ENCODE results near the gene LRRC7.
"Not testable (repeated sequence)": the region's sequence is repeated elsewhere in the genome, so short reads cannot be mapped to it uniquely, and the experiment has no call there.

The LRRC7 gene

GRCh38 chr1:69710484-69711189 lies 142.9 kb downstream of the LRRC7 start:
- no peaks in the 10 kb centered on the region for H3K79me2 ChIP-seq (ENCODE audit: low read length)
- TF ChIP-seq EZH2 (optimal IDR thresholded peaks at IDR 0.05; ENCODE audit: low read depth, low read length) (no peak), EZH2phosphoT487 (IDR thresholded peaks at IDR 0.05; ENCODE audit: low read length) (no peak), CTCF (IDR thresholded peaks at IDR 0.05; ENCODE audit: low read length) (no peak)
- H3K4me3 ChIP-seq (ENCODE audit: low read length) = no peak overlapping the region
- H3K4me2 ChIP-seq (ENCODE audit: low read depth, low read length) = no peak overlapping the region
- no peaks in the 10 kb centered on the region for H3K9me2 ChIP-seq (replicated peaks; ENCODE audit: insufficient read depth, low read length)
- H2AFZ ChIP-seq (ENCODE audit: low read length) = no peak overlapping the region
- H3K27me3 ChIP-seq (replicated peaks; ENCODE audit: insufficient read depth, low read length) = no peaks in the 10 kb centered on the region
- H3K36me3 ChIP-seq (replicated peaks; ENCODE audit: insufficient read depth, low read length) = no peaks in the 10 kb centered on the region
- H3F3A ChIP-seq (ENCODE audit: insufficient read depth, low read length) = no peaks in the 10 kb centered on the region
- DNase-seq = no peak
- H3K9me3 ChIP-seq (replicated peaks; ENCODE audit: insufficient read depth, low read length) = no peaks in the 10 kb centered on the region
- H3K27ac ChIP-seq (ENCODE audit: low read length) = no peak overlapping the region
- H3K4me1 ChIP-seq (ENCODE audit: low read length) = no peaks in the 10 kb centered on the region
- H3K9ac ChIP-seq (ENCODE audit: low read length) = no peak overlapping the region
- H4K20me1 ChIP-seq (ENCODE audit: insufficient read depth, low read length) = no peaks in the 10 kb centered on the region

GRCh38 chr1:69711190-69711930 lies 143.6 kb downstream of the LRRC7 start:
- Histone ChIP-seq H4K20me1 (ENCODE audit: insufficient read depth, low read length) (no peaks in the 10 kb centered on the region), H3K9ac (ENCODE audit: low read length) (no peak overlapping the region), H3F3A (ENCODE audit: insufficient read depth, low read length) (no peaks in the 10 kb centered on the region), H3K4me3 (ENCODE audit: low read length) (no peak overlapping the region), H3K4me2 (ENCODE audit: low read depth, low read length) (no peak overlapping the region), H3K9me3 (replicated peaks; ENCODE audit: insufficient read depth, low read length) (no peaks in the 10 kb centered on the region), H3K4me1 (ENCODE audit: low read length) (no peaks in the 10 kb centered on the region), H3K27me3 (replicated peaks; ENCODE audit: insufficient read depth, low read length) (no peaks in the 10 kb centered on the region), H3K27ac (ENCODE audit: low read length) (no peak overlapping the region), H3K36me3 (replicated peaks; ENCODE audit: insufficient read depth, low read length) (no peaks in the 10 kb centered on the region), H2AFZ (ENCODE audit: low read length) (no peak overlapping the region), H3K79me2 (ENCODE audit: low read length) (no peaks in the 10 kb centered on the region), H3K9me2 (replicated peaks; ENCODE audit: insufficient read depth, low read length) (no peaks in the 10 kb centered on the region)
- TF ChIP-seq CTCF (IDR thresholded peaks at IDR 0.05; ENCODE audit: low read length) (no peak), EZH2phosphoT487 (IDR thresholded peaks at IDR 0.05; ENCODE audit: low read length) (no peak), EZH2 (optimal IDR thresholded peaks at IDR 0.05; ENCODE audit: low read depth, low read length) (no peak)
- no peak for DNase-seq

- not testable (repeated sequence) for DNase-seq; H3K36me3 ChIP-seq (replicated peaks; ENCODE audit: insufficient read depth, low read length); H3K4me1 ChIP-seq (ENCODE audit: low read length); H3K4me2 ChIP-seq (ENCODE audit: low read depth, low read length); H3F3A ChIP-seq (ENCODE audit: insufficient read depth, low read length); H3K9ac ChIP-seq (ENCODE audit: low read length); H3K79me2 ChIP-seq (ENCODE audit: low read length); H3K27me3 ChIP-seq (replicated peaks; ENCODE audit: insufficient read depth, low read length); H3K4me3 ChIP-seq (ENCODE audit: low read length); H3K9me2 ChIP-seq (replicated peaks; ENCODE audit: insufficient read depth, low read length); H3K27ac ChIP-seq (ENCODE audit: low read length); H4K20me1 ChIP-seq (ENCODE audit: insufficient read depth, low read length); H2AFZ ChIP-seq (ENCODE audit: low read length); H3K9me3 ChIP-seq (replicated peaks; ENCODE audit: insufficient read depth, low read length)
Measured at GRCh38 chr1:69717834-69718233, 150.1 kb downstream of the LRRC7 start.

GRCh38 chr1:69728206-69728605 lies 160.5 kb downstream of the LRRC7 start:
- Histone ChIP-seq H3K4me2 (ENCODE audit: low read depth, low read length) (no peak overlapping the region), H3K27me3 (replicated peaks; ENCODE audit: insufficient read depth, low read length) (no peaks in the 10 kb centered on the region), H3F3A (ENCODE audit: insufficient read depth, low read length) (no peaks in the 10 kb centered on the region), H3K9me2 (replicated peaks; ENCODE audit: insufficient read depth, low read length) (no peaks in the 10 kb centered on the region), H3K4me1 (ENCODE audit: low read length) (no peaks in the 10 kb centered on the region), H3K79me2 (ENCODE audit: low read length) (no peaks in the 10 kb centered on the region), H3K36me3 (replicated peaks; ENCODE audit: insufficient read depth, low read length) (no peaks in the 10 kb centered on the region), H3K4me3 (ENCODE audit: low read length) (no peak overlapping the region), H3K9me3 (replicated peaks; ENCODE audit: insufficient read depth, low read length) (no peaks in the 10 kb centered on the region), H3K27ac (ENCODE audit: low read length) (no peak overlapping the region), H3K9ac (ENCODE audit: low read length) (no peak overlapping the region), H4K20me1 (ENCODE audit: insufficient read depth, low read length) (no peaks in the 10 kb centered on the region), H2AFZ (ENCODE audit: low read length) (no peak overlapping the region)
- no peak for DNase-seq
- TF ChIP-seq EZH2phosphoT487 (IDR thresholded peaks at IDR 0.05; ENCODE audit: low read length) (no peak), EZH2 (optimal IDR thresholded peaks at IDR 0.05; ENCODE audit: low read depth, low read length) (no peak), CTCF (IDR thresholded peaks at IDR 0.05; ENCODE audit: low read length) (no peak)
